22Rv1 (cell line): ENCODE results near the gene ADAT3.

Experiments used
- H3K27ac ChIP-seq: fragments of 450-650 bp; 2 replicates; pipeline ENCODE4 v1.5.1; 2017
- CTCF ChIP-seq: fragments of 450-650 bp; IDR thresholded peaks from 2 replicates; pipeline ENCODE4 v1.5.1; 2017; ENCODE audit warnings: mild to moderate bottlenecking
- ZFX ChIP-seq: fragments of 450-650 bp; IDR thresholded peaks from 2 replicates; pipeline ENCODE4 v1.6.1; 2017; ENCODE audit warnings: antibody characterized with exemption, borderline replicate concordance

ADAT3 gene

DNA sequence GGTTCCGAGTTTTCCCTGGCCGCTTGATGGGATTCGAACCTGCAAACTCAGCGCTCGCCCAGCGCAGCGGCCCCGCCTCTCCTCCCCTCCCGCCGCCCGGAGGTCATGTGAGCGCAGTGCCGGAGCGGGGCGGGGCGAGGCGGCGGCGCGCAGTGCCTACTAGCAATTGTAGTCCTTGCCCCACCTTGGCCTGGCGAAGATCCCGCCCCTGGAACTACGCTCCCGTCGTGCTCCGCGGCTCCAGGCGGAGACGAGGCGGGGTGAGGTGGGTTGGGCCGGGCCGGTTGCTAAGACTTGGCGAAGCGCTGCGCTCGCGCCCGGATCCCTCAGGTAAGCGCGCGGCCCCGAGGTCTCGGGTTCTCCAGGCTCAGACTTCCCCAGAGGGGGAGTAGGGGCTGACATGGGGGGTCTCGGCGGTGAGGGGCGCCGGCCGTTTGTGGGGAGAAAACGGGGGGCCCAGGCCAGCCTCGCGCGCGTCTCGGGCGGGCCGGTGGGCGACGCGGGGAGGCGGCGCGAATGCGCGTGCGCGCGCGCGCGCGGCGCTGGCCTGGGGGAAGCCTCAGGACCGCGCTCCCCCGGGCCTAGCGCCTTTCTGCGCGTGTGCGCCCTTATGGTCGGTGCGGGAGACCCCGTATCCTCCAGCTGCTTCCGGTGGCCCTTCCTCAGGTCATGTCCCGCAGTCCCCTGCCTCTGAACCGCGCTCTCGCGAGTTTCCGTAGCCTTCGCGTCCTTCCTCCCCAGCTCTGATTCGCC, at the start of gene ADAT3, which contains the start of gene SCAMP4:
Gene ADAT3, plus strand, starts transcription at position 290 of the 753 bp plus-strand sequence. CDS start 6,649 bp downstream, outside the sequence.
Gene SCAMP4, plus strand, starts transcription at position 290 of the 753 bp plus-strand sequence. CDS start 9,621 bp downstream, outside the sequence.
- TF ChIP-seq ZFX (no peak), CTCF (no peak)
- H3K27ac ChIP-seq = peak within 1 kb of the TSS; percentile 86

- peak overlapping the region; percentile 93 for H3K27ac ChIP-seq
- TF ChIP-seq CTCF (no peak), ZFX (no peak)
These were observed 49.4 kb upstream of the ADAT3 start for GRCh38 chr19:1855828-1856255.

GRCh38 chr19:1856345-1856697, 48.9 kb upstream of the ADAT3 start:
- TF ChIP-seq CTCF (no peak), ZFX (no peak)
- H3K27ac ChIP-seq = peak overlapping the region; percentile 93

- TF ChIP-seq ZFX = no peak
- TF ChIP-seq CTCF = no peak
- H3K27ac ChIP-seq = peak overlapping the region; percentile 93
These were observed 48.2 kb upstream of the ADAT3 start for GRCh38 chr19:1856698-1857603.

DNA sequence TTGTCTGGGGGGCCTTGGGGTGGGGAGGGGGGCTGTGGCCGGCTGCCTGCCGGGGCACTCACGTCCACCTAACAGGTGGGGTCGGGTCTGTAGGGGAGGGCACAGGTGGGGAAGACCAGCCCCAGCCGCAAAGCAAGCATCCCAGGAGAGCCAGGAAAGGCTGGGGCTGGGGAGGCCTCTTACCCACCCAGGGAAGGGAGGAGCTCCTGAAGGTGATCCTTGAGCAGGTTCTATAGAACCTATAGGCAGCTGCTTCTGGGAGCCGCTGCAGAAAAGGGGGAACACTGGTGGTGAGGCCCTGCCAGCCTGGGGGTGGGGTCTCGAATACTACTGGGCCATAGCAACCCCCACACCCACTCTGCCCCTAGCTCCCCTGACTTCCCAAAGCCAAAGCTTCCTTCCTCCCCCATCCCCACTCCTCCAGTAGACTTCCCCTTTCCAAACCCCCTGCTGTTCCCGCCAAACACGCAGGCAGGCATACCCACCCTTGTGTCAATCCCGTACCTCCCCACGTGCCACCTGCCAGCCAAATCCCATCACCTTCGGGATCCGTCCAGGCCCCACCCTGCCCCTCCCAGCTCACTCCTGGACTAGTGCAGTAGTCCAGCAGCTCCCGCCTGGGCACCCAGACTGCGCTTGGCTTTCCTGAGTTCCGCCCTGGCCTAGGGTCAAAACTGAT, 47.4 kb upstream of the ADAT3 start:
- peak overlapping the region; percentile 93 for H3K27ac ChIP-seq
- TF ChIP-seq ZFX = no peak
- no peak for TF ChIP-seq CTCF

DNA sequence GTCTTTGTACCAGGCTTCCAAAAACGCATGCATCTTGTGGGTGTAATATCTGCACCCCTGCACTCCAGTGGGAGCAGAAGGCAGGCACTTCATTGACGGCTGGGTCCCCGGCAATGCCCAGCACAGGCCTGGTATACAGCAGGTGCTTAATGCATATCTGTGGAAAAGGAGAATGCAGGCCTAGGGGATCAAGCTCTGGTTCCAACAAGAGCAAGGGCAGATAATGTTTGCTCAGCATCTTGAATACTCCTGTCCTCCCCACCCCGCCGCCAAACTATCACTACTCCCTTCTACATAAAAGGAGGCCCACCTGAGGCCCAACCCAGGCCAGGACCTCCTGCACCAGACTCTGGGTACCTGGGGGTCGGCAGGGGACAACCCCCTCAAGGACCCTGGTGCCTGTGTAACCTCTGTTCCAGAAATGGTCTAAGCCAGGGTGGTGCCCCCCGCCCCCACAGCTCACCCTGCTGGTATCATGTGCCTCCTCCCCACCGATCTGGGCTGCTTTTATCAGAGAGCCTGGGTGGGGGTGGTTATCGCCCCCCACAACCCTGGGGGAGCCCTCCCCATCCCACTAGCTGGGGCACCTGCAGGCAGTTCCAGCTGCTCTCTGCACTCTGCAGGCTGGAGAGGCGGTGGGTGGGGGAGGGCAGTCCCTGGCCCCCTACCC, 46.7 kb upstream of the ADAT3 start:
- TF ChIP-seq CTCF (no peak), ZFX (no peak)
- peak overlapping the region; percentile 93 for H3K27ac ChIP-seq
